Lung (tissue), 12 donors: ENCODE measurements around the gene TAS2R4. TPM values are rescaled to one million over a fixed set of nuclear protein-coding genes. Genes with fewer than 3 reads are reported as not detected.

Source experiments
- ATAC-seq: fragments of 200-7000 bp; cut with Tn5 transposase; one replicate; pipeline ENCODE4 v1.9.1; 2020; ENCODE audit warnings: moderate number of reproducible peaks; ENCODE audit not compliant: insufficient read depth, low FRiP score
- DNase-seq, 3 donors: peaks; one replicate each; pipeline ENCODE4 v3.0.0-alpha.2; 2013 to 2017
- H3K27ac ChIP-seq, 2 donors: one replicate each; pipeline ENCODE4 v1.5.1; 2013; ENCODE audit warnings: mild to moderate bottlenecking in 2 of 2, moderate library complexity in 2 of 2, control low read depth in 1 of 2, inconsistent platforms in 1 of 2, low read depth in 1 of 2, low read length in 1 of 2
- H3K27me3 ChIP-seq, 3 donors: one replicate each; pipeline ENCODE4 v1.5.1; 2013; ENCODE audit warnings: low read length in 2 of 3; ENCODE audit not compliant: control insufficient read depth in 3 of 3, insufficient read depth in 3 of 3
- H3K36me3 ChIP-seq, 4 donors: one replicate each; pipeline ENCODE4 v1.5.1; 2013; ENCODE audit warnings: low read length in 4 of 4, mild to moderate bottlenecking in 1 of 4, moderate library complexity in 1 of 4; ENCODE audit not compliant: control insufficient read depth in 4 of 4, insufficient read depth in 4 of 4
- H3K4me1 ChIP-seq, 5 donors: one replicate each; pipeline ENCODE4 v1.5.1; 2013; ENCODE audit warnings: low read length in 5 of 5, mild to moderate bottlenecking in 2 of 5, moderate library complexity in 1 of 5; ENCODE audit not compliant: control insufficient read depth in 5 of 5, insufficient read depth in 5 of 5
- H3K4me3 ChIP-seq: one replicate; pipeline ENCODE4 v1.5.1; 2013; ENCODE audit warnings: mild to moderate bottlenecking, control low read depth, moderate library complexity
- H3K9ac ChIP-seq, 2 donors: one replicate each; pipeline ENCODE4 v1.5.1; 2013; ENCODE audit warnings: low read length in 2 of 2, control low read depth in 1 of 2; ENCODE audit not compliant: insufficient read depth in 1 of 2
- H3K9me3 ChIP-seq, 4 donors: one replicate each; pipeline ENCODE4 v1.5.1; 2013; ENCODE audit warnings: low read length in 3 of 4, mild to moderate bottlenecking in 1 of 4, moderate library complexity in 1 of 4; ENCODE audit not compliant: control insufficient read depth in 4 of 4, insufficient read depth in 3 of 4
- WGBS, 2 donors: extraction: QIAGEN DNeasy Blood & Tissue Kit; methylation state at CpG; one replicate each; pipeline ENCODE4 v1.1.7; 2013; 5-methylcytosine and 5-hydroxymethylcytosine counted together
- polyA plus RNA-seq, 2 donors: library from polyadenylated mRNA; stranded (reverse); fragments of 200-250 nt; gene quantifications; one replicate each; pipeline ENCODE4 v1.2.1, GENCODE V29; 2013
- total RNA-seq, 2 donors: library from RNA; depleted of rRNA in 1 of 2; stranded (reverse); fragments of >200 nt in 1 of 2; gene quantifications; one replicate each; pipeline ENCODE4 v1.2.1, GENCODE V29; 2014 to 2021
- TF ChIP-seq, protein P1 (sequence below): IDR thresholded peaks from 2 replicates; pipeline ENCODE4 v1.5.1; 2012; ENCODE audit warnings: mild to moderate bottlenecking; ENCODE audit errors: control extremely low read depth, extremely low read depth
- donor health status: control.
- donor health status: control.
- donor health status: Bipolar disorder and iron deficiency.
- donor health status: healthy.
- donor health status: DM: yes; HTN: yes; CAD: no.

TAS2R4 gene
- total and polyA plus RNA-seq, 4 donors = 0.06 to 9.3 (median 0.87) TPM

DNA sequence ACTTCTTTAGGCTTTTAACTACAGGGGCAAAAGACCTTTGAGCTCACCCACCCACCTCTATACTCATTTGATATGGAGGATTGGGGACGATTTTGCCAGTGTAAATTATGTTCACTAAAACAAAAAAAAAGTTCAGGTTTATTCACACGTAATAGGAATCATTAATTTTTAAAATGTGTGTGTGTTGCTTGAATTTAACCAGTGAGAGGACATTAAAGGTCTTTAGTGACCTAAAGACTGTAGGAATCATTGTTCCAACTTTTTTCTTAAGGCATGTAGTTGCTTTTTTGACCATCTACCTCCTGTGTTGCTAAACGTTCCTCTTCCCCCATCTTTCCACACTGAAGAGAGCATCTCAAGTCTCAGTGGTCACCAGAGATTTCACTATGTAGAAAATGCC, 37.2 kb upstream of the TAS2R4 start:
- no peak for DNase-seq
- peaks cover 0 to 14% (median 11%) of the 10 kb centered on the region in 5 donors for H3K4me1 ChIP-seq
- no peak overlapping the region for H3K4me3 ChIP-seq
- WGBS, 2 donors = 70 to 73% methylated on average over 3 of the region's 3 CpGs
- no peak for ATAC-seq
- no peaks in the 10 kb centered on the region for H3K9me3 ChIP-seq
- H3K9ac ChIP-seq = no peak overlapping the region
- H3K27me3 ChIP-seq = no peaks in the 10 kb centered on the region
- H3K27ac ChIP-seq = no peak overlapping the region
- TF ChIP-seq, protein P1, sequence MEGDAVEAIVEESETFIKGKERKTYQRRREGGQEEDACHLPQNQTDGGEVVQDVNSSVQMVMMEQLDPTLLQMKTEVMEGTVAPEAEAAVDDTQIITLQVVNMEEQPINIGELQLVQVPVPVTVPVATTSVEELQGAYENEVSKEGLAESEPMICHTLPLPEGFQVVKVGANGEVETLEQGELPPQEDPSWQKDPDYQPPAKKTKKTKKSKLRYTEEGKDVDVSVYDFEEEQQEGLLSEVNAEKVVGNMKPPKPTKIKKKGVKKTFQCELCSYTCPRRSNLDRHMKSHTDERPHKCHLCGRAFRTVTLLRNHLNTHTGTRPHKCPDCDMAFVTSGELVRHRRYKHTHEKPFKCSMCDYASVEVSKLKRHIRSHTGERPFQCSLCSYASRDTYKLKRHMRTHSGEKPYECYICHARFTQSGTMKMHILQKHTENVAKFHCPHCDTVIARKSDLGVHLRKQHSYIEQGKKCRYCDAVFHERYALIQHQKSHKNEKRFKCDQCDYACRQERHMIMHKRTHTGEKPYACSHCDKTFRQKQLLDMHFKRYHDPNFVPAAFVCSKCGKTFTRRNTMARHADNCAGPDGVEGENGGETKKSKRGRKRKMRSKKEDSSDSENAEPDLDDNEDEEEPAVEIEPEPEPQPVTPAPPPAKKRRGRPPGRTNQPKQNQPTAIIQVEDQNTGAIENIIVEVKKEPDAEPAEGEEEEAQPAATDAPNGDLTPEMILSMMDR = no peak
- peaks cover 7 to 33% (median 14%) of the 10 kb centered on the region in 4 donors for H3K36me3 ChIP-seq

DNA sequence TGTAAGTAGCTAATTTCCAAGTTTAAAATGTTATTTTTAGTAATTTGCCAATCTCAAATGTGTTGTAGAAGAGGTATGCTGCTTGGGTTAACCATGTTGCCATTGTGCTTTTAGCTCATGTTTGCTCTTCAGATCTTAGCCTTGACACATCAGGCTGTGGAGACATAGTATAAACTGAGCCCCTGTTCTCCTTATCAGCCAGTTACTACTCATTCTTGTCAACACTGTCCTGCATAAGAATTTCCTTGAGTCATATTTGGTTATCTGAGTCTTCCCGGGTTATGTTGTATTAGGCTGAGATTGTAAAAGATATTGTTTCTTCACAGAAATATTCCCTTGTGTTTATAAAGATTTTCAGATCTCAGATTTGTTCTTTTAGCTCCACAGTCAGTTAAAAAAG, 34.2 kb upstream of the TAS2R4 start:
- WGBS, 2 donors = 95 to 96% methylated on average over 1 of the region's 1 CpG
- peaks cover 11 to 48% (median 19%) of the 10 kb centered on the region in 4 donors for H3K36me3 ChIP-seq

DNA sequence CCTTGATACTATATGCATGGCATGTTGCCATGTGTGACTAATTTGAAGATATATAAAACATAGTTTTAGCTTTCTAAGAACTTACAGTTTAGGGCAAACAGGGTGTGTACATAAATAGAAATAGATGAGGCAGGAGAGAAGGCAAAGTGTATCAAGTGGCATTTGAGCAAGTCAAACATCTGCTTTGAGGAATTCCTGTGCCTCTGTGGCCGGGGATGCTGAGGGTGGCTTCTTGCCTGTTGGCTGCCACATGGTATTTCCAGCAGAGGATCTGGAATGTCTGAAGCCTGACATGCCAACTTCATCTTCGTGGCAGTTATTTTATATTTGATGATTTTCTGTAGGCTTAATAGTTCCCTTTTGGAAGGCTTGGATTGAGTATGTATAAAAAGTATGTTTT, 32.3 kb upstream of the TAS2R4 start:
- 84 to 90% methylated on average over 2 of the region's 2 CpGs for WGBS, 2 donors
- ATAC-seq = no peak
- peaks cover 17 to 52% (median 22%) of the 10 kb centered on the region in 4 donors for H3K36me3 ChIP-seq

More for the DNA sequence above, 34.2 kb upstream of the TAS2R4 start:
- ATAC-seq (no peak), DNase-seq (no peak)
- Histone ChIP-seq H3K4me3 (no peak overlapping the region), H3K9ac (no peak overlapping the region), H3K4me1 (peaks cover 0 to 12% (median 8%) of the 10 kb centered on the region in 5 donors), H3K27ac (no peak overlapping the region), H3K9me3 (no peaks in the 10 kb centered on the region), H3K27me3 (no peaks in the 10 kb centered on the region)
- TF ChIP-seq, protein P1 = no peak

More for the DNA sequence above, 32.3 kb upstream of the TAS2R4 start:
- H3K9ac ChIP-seq = no peak overlapping the region
- TF ChIP-seq, protein P1 = no peak
- H3K27ac ChIP-seq = no peak overlapping the region
- no peak for DNase-seq
- no peaks in the 10 kb centered on the region for H3K27me3 ChIP-seq
- no peaks in the 10 kb centered on the region for H3K9me3 ChIP-seq
- H3K4me3 ChIP-seq = no peak overlapping the region
- H3K4me1 ChIP-seq = peaks cover 0 to 5% (median 4%) of the 10 kb centered on the region in 5 donors
